ENCODE results near the gene EFHC2.

- TF ChIP-seq, protein P1, sequence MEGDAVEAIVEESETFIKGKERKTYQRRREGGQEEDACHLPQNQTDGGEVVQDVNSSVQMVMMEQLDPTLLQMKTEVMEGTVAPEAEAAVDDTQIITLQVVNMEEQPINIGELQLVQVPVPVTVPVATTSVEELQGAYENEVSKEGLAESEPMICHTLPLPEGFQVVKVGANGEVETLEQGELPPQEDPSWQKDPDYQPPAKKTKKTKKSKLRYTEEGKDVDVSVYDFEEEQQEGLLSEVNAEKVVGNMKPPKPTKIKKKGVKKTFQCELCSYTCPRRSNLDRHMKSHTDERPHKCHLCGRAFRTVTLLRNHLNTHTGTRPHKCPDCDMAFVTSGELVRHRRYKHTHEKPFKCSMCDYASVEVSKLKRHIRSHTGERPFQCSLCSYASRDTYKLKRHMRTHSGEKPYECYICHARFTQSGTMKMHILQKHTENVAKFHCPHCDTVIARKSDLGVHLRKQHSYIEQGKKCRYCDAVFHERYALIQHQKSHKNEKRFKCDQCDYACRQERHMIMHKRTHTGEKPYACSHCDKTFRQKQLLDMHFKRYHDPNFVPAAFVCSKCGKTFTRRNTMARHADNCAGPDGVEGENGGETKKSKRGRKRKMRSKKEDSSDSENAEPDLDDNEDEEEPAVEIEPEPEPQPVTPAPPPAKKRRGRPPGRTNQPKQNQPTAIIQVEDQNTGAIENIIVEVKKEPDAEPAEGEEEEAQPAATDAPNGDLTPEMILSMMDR (optimal IDR thresholded peaks at IDR 0.05 in 1 of 3, IDR thresholded peaks at IDR 0.05 in 1 of 3, conservative IDR thresholded peaks at IDR 0.05 in 1 of 3; ENCODE audit: extremely low read depth in 1 of 3, insufficient read depth in 2 of 3, low read length in 3 of 3), result no peak
- TF ChIP-seq EZH2 (IDR thresholded peaks at IDR 0.05; ENCODE audit: low read length), result no peak
Observed at GRCh38 chrX:44225667-44226066, 117.8 kb downstream of the EFHC2 start.
